ENCODE measurements around the gene SPARC. TPM values are rescaled to one million over a fixed set of nuclear protein-coding genes. Genes with fewer than 3 reads are reported as not detected.
A peak's percentile ranks its signal among the peaks of the same experiment; 100 is the strongest.
"Not testable (repeated sequence)": the region's sequence is repeated elsewhere in the genome, so short reads cannot be mapped to it uniquely, and the experiment has no call there.

Gene SPARC
- total RNA-seq, 2 donors from 2014 or later = not detected

- no peak for DNase-seq
- no peaks in the 10 kb centered on the region for H3K36me3 Mint-ChIP-seq (ENCODE audit: insufficient read depth in 2 of 2)
- peaks cover 7% of the 10 kb centered on the region for H3K27me3 Mint-ChIP-seq (ENCODE audit: low read depth)
- peak in 1 of 2 donors; percentile 30 for ATAC-seq (replicated peaks in 1 of 2)
- H3K4me1 Mint-ChIP-seq (ENCODE audit: low read depth) = no peaks in the 10 kb centered on the region
- no peak overlapping the region for H3K27ac Mint-ChIP-seq
- H3K4me3 Mint-ChIP-seq = no peak overlapping the region
- H3K9me3 Mint-ChIP-seq = no peaks in the 10 kb centered on the region
Observed at GRCh38 chr5:151696470-151697061, 9.9 kb upstream of the SPARC start.

DNA sequence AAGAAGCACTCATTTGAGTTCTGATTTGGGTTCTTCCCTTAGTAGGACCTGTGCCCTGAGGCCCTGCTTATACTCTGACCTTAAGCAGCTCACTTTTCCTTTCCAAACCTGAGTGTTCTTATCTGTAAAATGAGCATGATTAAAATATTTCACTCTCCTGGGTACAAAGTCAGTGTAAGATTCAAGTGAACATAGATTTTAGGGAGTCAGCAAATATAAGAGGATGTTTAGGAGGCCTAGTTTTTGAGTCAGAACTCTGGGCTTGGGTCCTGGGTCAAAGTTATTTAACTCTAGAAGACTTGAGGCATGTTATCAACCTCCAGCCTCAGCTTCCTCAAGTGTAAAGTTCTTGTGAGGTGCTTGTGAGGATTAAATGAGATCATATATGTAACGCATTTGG is 8.7 kb upstream of the SPARC start:
- Mint-ChIP-seq H3K4me1 (ENCODE audit: low read depth) (no peaks in the 10 kb centered on the region), H3K27ac (no peak overlapping the region), H3K4me3 (no peak overlapping the region), H3K27me3 (ENCODE audit: low read depth) (peaks cover 7% of the 10 kb centered on the region), H3K9me3 (no peaks in the 10 kb centered on the region), H3K36me3 (ENCODE audit: insufficient read depth in 2 of 2) (no peaks in the 10 kb centered on the region)
- ATAC-seq (replicated peaks in 1 of 2) (no peak), DNase-seq (no peak)

DNA sequence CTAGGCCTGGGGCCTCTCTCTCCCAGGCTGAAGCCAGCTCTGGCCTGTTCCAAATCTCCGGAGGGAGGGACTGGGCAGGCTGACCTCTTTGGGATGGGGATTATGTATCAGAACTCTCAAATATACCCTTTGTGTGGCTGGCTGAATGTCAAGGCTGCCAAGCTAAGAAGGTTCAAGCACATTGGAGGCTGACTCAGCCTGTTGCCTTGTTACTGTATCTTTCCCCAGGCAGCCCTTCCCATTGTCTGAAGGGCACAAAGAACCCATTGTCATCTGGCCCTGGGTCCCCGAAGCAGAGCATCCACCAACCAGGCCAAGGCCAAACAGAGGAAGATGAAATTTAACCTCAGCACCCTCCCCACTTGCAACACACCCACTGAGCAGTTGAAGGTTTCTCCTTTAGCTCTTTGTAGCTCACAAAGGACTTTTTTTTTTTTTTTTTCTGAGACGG is 7.3 kb upstream of the SPARC start:
- no peaks in the 10 kb centered on the region for H3K9me3 Mint-ChIP-seq
- H3K36me3 Mint-ChIP-seq (ENCODE audit: insufficient read depth in 2 of 2) = no peaks in the 10 kb centered on the region
- no peak for DNase-seq
- no peak for ATAC-seq (replicated peaks in 1 of 2)
- H3K27me3 Mint-ChIP-seq (ENCODE audit: low read depth) = peaks cover 9% of the 10 kb centered on the region
- no peak overlapping the region for H3K27ac Mint-ChIP-seq
- no peak overlapping the region for H3K4me3 Mint-ChIP-seq
- H3K4me1 Mint-ChIP-seq (ENCODE audit: low read depth) = no peaks in the 10 kb centered on the region

DNA sequence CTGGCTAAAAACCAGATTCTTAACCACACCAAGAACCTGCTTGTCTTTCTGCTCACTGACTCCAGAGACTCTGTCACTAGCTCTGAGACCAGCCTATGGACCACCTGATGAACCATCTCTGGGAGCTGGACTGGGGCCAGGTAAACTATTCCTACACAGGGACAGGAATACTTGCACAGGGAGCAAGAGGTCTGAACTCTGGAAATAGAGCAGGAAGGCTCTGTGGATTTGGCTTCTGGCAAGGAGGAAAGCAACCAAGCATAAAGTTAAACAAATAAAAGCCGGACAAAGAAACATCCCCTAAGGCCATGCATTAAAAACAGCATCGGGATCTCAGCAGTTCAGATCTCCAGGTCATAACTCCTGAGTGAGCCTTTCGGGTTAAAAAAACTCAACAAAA is 5.6 kb upstream of the SPARC start:
- peaks cover 18% of the 10 kb centered on the region for H3K27me3 Mint-ChIP-seq (ENCODE audit: low read depth)
- no peak overlapping the region for H3K27ac Mint-ChIP-seq
- no peaks in the 10 kb centered on the region for H3K4me1 Mint-ChIP-seq (ENCODE audit: low read depth)
- no peak for ATAC-seq (replicated peaks in 1 of 2)
- H3K4me3 Mint-ChIP-seq = no peak overlapping the region
- no peaks in the 10 kb centered on the region for H3K9me3 Mint-ChIP-seq
- DNase-seq = no peak
- H3K36me3 Mint-ChIP-seq (ENCODE audit: insufficient read depth in 2 of 2) = no peaks in the 10 kb centered on the region

GRCh38 chr5:151691706-151692105 is 5.0 kb upstream of the SPARC start:
- DNase-seq (no peak), ATAC-seq (replicated peaks in 1 of 2) (no peak)
- H3K36me3 Mint-ChIP-seq (ENCODE audit: insufficient read depth in 2 of 2) = no peaks in the 10 kb centered on the region
- H3K27me3 Mint-ChIP-seq (ENCODE audit: low read depth) = peaks cover 24% of the 10 kb centered on the region
- H3K4me3 Mint-ChIP-seq = no peak overlapping the region
- H3K4me1 Mint-ChIP-seq (ENCODE audit: low read depth) = peaks cover 5% of the 10 kb centered on the region
- no peak overlapping the region for H3K27ac Mint-ChIP-seq
- no peaks in the 10 kb centered on the region for H3K9me3 Mint-ChIP-seq

GRCh38 chr5:151689591-151689990 is 2.9 kb upstream of the SPARC start:
- not testable (repeated sequence) for DNase-seq; H3K4me3 Mint-ChIP-seq; H3K27ac Mint-ChIP-seq; H3K36me3 Mint-ChIP-seq (ENCODE audit: insufficient read depth in 2 of 2); ATAC-seq (replicated peaks in 1 of 2); H3K9me3 Mint-ChIP-seq
- H3K4me1 Mint-ChIP-seq (ENCODE audit: low read depth) = peaks cover 12% of the 10 kb centered on the region
- peaks cover 36% of the 10 kb centered on the region for H3K27me3 Mint-ChIP-seq (ENCODE audit: low read depth)

GRCh38 chr5:151688436-151688835 is 1.7 kb upstream of the SPARC start:
- ATAC-seq (replicated peaks in 1 of 2) = no peak

GRCh38 chr5:151685749-151686673 is 704 bp downstream of the SPARC start:
- no peak overlapping the region for H3K27ac Mint-ChIP-seq
- peak overlapping the region; percentile 43 to 71 for H3K4me3 Mint-ChIP-seq
- H3K9me3 Mint-ChIP-seq = no peaks in the 10 kb centered on the region
- H3K27me3 Mint-ChIP-seq (ENCODE audit: low read depth) = peaks cover 40% of the 10 kb centered on the region
- peaks cover 12% of the 10 kb centered on the region for H3K4me1 Mint-ChIP-seq (ENCODE audit: low read depth)
- no peaks in the 10 kb centered on the region for H3K36me3 Mint-ChIP-seq (ENCODE audit: insufficient read depth in 2 of 2)
- DNase-seq = no peak
- ATAC-seq (replicated peaks in 1 of 2) = no peak

More at GRCh38 chr5:151688436-151688835, 1.7 kb upstream of the SPARC start:
- H3K4me1 Mint-ChIP-seq (ENCODE audit: low read depth) = peaks cover 12% of the 10 kb centered on the region
- peaks cover 40% of the 10 kb centered on the region for H3K27me3 Mint-ChIP-seq (ENCODE audit: low read depth)
- no peak for DNase-seq
- no peak overlapping the region for H3K4me3 Mint-ChIP-seq
- no peak overlapping the region for H3K27ac Mint-ChIP-seq
- H3K9me3 Mint-ChIP-seq = no peaks in the 10 kb centered on the region
- no peaks in the 10 kb centered on the region for H3K36me3 Mint-ChIP-seq (ENCODE audit: insufficient read depth in 2 of 2)

DNA sequence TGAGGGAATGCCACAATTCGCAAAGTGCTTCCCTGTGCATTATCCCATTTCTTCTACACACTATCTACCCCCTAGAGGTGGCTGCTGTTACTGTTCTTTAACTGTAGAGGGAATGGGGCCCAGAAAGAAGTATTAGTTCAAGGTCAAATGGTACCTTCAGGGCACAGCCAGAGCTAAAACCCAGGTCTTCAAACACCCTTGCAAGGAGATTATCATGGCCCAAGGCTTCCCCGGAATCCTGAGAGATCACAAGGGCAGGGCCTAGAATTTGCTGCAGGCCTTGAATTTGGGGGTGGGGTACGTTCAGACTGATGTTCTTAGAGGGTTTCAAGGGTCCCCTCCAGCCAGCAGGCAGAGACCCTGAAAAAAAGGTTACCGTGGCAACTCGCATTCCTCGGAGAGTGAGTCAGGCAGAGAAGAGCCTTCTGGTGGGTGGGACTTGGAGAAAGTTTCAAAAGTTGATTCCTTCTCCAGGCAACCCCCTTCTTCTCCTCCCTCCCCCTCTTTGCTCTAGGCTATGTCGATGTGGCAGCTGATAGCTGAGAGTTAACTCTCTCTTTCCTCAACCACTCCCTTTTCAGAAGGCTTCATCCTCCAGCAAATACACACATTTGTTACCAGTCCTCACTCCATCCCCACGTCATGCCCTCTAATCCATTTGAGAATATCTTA is 1.9 kb downstream of the SPARC start:
- ATAC-seq (replicated peaks in 1 of 2) (no peak), DNase-seq (no peak)
- H3K27me3 Mint-ChIP-seq (ENCODE audit: low read depth) = peaks cover 40% of the 10 kb centered on the region
- H3K4me3 Mint-ChIP-seq = no peak overlapping the region
- H3K36me3 Mint-ChIP-seq (ENCODE audit: insufficient read depth in 2 of 2) = no peaks in the 10 kb centered on the region
- H3K27ac Mint-ChIP-seq = no peak overlapping the region
- H3K9me3 Mint-ChIP-seq = no peaks in the 10 kb centered on the region
- peaks cover 12% of the 10 kb centered on the region for H3K4me1 Mint-ChIP-seq (ENCODE audit: low read depth)

DNA sequence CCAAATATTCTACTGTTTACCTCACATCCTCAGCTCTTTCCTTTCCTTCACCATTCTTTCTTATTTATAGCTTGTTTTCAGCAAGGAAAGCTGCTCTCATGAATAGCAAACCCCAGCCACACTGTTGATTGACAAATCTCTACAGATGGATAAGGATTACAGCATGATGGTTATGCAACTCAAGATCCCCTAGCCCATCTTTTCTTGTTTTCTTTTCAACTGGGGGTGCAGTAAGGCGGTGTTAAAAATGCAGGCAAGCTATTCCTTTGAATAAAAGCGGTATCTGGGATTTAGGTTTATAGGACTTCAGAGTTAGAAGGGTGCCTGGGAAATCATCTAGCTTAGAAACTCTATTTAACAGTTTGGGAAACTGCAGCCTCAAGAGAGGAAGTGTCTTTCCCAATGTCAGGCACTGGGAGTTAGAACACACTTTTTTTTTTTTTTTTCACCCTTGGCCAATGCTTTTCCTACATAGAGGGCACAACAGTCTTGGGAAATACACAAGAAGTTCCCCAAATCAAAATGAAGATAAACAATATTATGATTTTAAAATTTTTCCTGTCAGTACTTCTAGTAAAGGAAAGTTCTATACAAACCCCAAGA is 2.6 kb downstream of the SPARC start:
- ATAC-seq (replicated peaks in 1 of 2) (no peak), DNase-seq (no peak)
- Mint-ChIP-seq H3K4me3 (no peak overlapping the region), H3K9me3 (no peaks in the 10 kb centered on the region), H3K4me1 (ENCODE audit: low read depth) (peaks cover 12% of the 10 kb centered on the region), H3K36me3 (ENCODE audit: insufficient read depth in 2 of 2) (no peaks in the 10 kb centered on the region), H3K27me3 (ENCODE audit: low read depth) (peaks cover 38% of the 10 kb centered on the region), H3K27ac (no peak overlapping the region)

GRCh38 chr5:151683444-151683843 is 3.3 kb downstream of the SPARC start:
- Mint-ChIP-seq H3K9me3 (no peaks in the 10 kb centered on the region), H3K4me3 (no peak overlapping the region), H3K36me3 (ENCODE audit: insufficient read depth in 2 of 2) (no peaks in the 10 kb centered on the region), H3K4me1 (ENCODE audit: low read depth) (peaks cover 12% of the 10 kb centered on the region), H3K27ac (no peak overlapping the region), H3K27me3 (ENCODE audit: low read depth) (peaks cover 32% of the 10 kb centered on the region)
- ATAC-seq (replicated peaks in 1 of 2) = no peak
- DNase-seq = no peak

DNA sequence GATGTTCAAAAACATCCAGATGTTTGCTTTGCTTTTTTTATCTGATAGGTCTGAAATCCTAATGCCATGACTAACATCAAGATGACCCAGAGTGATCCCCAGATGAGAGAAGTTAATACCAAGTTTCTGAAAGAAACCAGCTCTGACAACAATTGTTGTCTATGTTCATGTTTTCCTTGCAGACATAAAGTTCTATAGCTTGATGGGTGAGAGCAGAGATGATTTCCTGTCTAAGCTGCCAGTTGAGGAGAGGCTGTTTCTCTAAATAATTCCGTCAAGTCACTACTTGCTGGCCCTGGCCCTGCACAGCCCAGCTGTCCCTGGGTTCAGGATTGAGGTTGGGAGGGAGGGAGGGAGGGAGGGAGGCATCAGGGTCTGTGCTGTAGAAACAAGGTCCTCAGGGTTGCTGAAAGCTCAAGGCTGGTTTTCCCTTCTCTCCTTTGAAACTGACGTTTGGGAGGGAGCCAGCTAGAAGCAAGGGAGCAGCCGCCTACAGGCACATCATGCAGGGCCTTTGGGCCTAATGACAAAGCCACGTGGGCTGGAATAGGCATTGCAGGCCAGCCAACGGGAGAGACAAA is 3.9 kb downstream of the SPARC start:
- H3K27ac Mint-ChIP-seq = no peak overlapping the region
- no peak for ATAC-seq (replicated peaks in 1 of 2)

More for the DNA sequence above, 3.9 kb downstream of the SPARC start:
- Mint-ChIP-seq H3K27me3 (ENCODE audit: low read depth) (peaks cover 28% of the 10 kb centered on the region), H3K36me3 (ENCODE audit: insufficient read depth in 2 of 2) (no peaks in the 10 kb centered on the region), H3K4me3 (no peak overlapping the region), H3K4me1 (ENCODE audit: low read depth) (peaks cover 12% of the 10 kb centered on the region), H3K9me3 (no peaks in the 10 kb centered on the region)
- DNase-seq = no peak
